Measurements from ENCODE around the gene PTGDS. TPM values are rescaled to one million over a fixed set of nuclear protein-coding genes. Genes with fewer than 3 reads are reported as not detected.

PTGDS gene
- total and polyA plus RNA-seq, 9 of the 15 experiments (the other 6 are each of a cell fraction or from before 2014, with no cell fraction given) = 0.46 to 7.1 (median 2.0) TPM

- peak; percentile 32 for TF ChIP-seq E2F8 (IDR thresholded peaks at IDR 0.05; ENCODE audit: low read depth, partially characterized antibody)
These were observed 52.0 kb downstream of the PTGDS start (continued) for GRCh38 chr9:137029058-137029936.

- Histone ChIP-seq H4K20me1 (replicated peaks; ENCODE audit: control insufficient read depth, insufficient read depth, low read length) (no peaks in the 10 kb centered on the region), H2AFZ (ENCODE audit: low read depth, low read length) (no peak overlapping the region), H3K9ac (ENCODE audit: insufficient read depth in 1 of 2, low read depth in 2 of 2, low read length in 2 of 2) (no peak overlapping the region), H3K4me2 (ENCODE audit: insufficient read depth, low read length) (no peak overlapping the region), H3K36me3 (ENCODE audit: control insufficient read depth, insufficient read depth, low read length) (no peaks in the 10 kb centered on the region), H3K4me3 (no peak overlapping the region), H3K27me3 (ENCODE audit: control insufficient read depth in 2 of 2, insufficient read depth in 2 of 2, low read length in 2 of 2) (no peaks in the 10 kb centered on the region), H3K27ac (ENCODE audit: extremely low read depth, low read depth, low read length) (no peak overlapping the region), H3K9me3 (replicated peaks; ENCODE audit: control insufficient read depth, insufficient read depth, low read depth, low read length) (no peaks in the 10 kb centered on the region), H3K79me2 (ENCODE audit: control insufficient read depth, insufficient read depth, low read length) (peaks cover 3% of the 10 kb centered on the region; the same call in 1 of the 3 replicates), H3K4me1 (replicated peaks in 1 of 2; ENCODE audit: control insufficient read depth in 2 of 2, insufficient read depth in 2 of 2, low read length in 2 of 2) (peaks cover 9 to 85% of the 10 kb centered on the region in 2 experiments; a peak in 4 of 5 replicates), H3K9me1 (ENCODE audit: control insufficient read depth, insufficient read depth, low read length) (no peaks in the 10 kb centered on the region)
- DNase-seq (ENCODE audit: extremely low read depth in 1 of 4, low spot score in 3 of 4) = no peak
- 26% methylated on average over 12 of the region's 15 CpGs for WGBS (ENCODE audit: insufficient coverage, low coverage, missing lambda C conversion rate)
- ChIA-PET POLR2A (interaction anchor here (0.6 to 0.7 kb wide), 3 partner anchors 82 to 154 kb away, joined by 3 to 4 read pairs (median 3); no protein-coding TSS in a partner anchor), CTCF (ENCODE audit: low intra/inter-chr PET ratio) (interaction anchor here (0.6 to 3.0 kb wide), 6 partner anchors 14 to 246 kb away, joined by 3 to 17 read pairs (median 4); partner anchors contain the start of genes NPDC1 and TMEM141)
- no peak for ATAC-seq
- TF ChIP-seq MTA3 (IDR thresholded peaks at IDR 0.05; ENCODE audit: borderline replicate concordance) = no peak
- TF ChIP-seq, protein P1, sequence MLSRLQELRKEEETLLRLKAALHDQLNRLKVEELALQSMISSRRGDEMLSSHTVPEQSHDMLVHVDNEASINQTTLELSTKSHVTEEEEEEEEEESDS (CRISPR knock-in tag; IDR thresholded peaks at IDR 0.05) = no peak
- TF ChIP-seq CGGBP1 (CRISPR knock-in tag; IDR thresholded peaks at IDR 0.05) = no peak
- TF ChIP-seq ZNF586 (CRISPR knock-in tag; conservative IDR thresholded peaks at IDR 0.05) = no peak
- no peak for TF ChIP-seq RBBP5 (IDR thresholded peaks at IDR 0.05; ENCODE audit: borderline replicate concordance, insufficient read depth, low read length, poor library complexity, severe bottlenecking)
- TF ChIP-seq CCAR2 (IDR thresholded peaks at IDR 0.05; ENCODE audit: low read depth, low read length) = no peak
- no peak for TF ChIP-seq ZFX (CRISPR knock-in tag; IDR thresholded peaks at IDR 0.05)
- TF ChIP-seq ZFP30 (CRISPR knock-in tag; IDR thresholded peaks at IDR 0.05; ENCODE audit: borderline replicate concordance) = no peak
- no peak for TF ChIP-seq FIP1L1 (IDR thresholded peaks at IDR 0.05; ENCODE audit: low read depth, low read length, poor library complexity, severe bottlenecking)
- no peak for TF ChIP-seq ZNF146 (CRISPR knock-in tag; IDR thresholded peaks at IDR 0.05; ENCODE audit: unreplicated experiment)
- no peak for TF ChIP-seq ZNF76 (CRISPR knock-in tag; IDR thresholded peaks at IDR 0.05; ENCODE audit: borderline replicate concordance)
- no peak for TF ChIP-seq HMBOX1 (IDR thresholded peaks at IDR 0.05)
- TF ChIP-seq CHCHD3 (CRISPR knock-in tag; IDR thresholded peaks at IDR 0.05) = no peak
- FAIRE-seq = no peak
- no TSS peak for BruUV-seq (replicated peaks)
- intact Hi-C loops (cut with micrococcal nuclease) (no loop called here), in situ Hi-C loops (cut with MboI) (no loop called here)
These were observed 52.7 kb downstream of the PTGDS start for GRCh38 chr9:137030006-137030405.
